ENCODE results near the gene CREB3. TPM values are rescaled to one million over a fixed set of nuclear protein-coding genes. Genes with fewer than 3 reads are reported as not detected.

The CREB3 gene
- total RNA-seq, 1 experiment from 2014 or later, result 34.8 TPM

GRCh38 chr9:35738186-35738585 is 5.7 kb downstream of the CREB3 start:
- ChIA-PET POLR2A (ENCODE audit: unreplicated experiment) (no interaction called here), CTCF (no interaction called here)
- Histone ChIP-seq H4K20me1 (ENCODE audit: low read length) (no peaks in the 10 kb centered on the region), H3K9ac (ENCODE audit: low read length) (no peak overlapping the region), H3K9me3 (ENCODE audit: low read length) (no peaks in the 10 kb centered on the region), H3K4me3 (ENCODE audit: low read length) (no peak overlapping the region), H3K4me2 (ENCODE audit: low read length) (no peak overlapping the region), H3F3A (ENCODE audit: low read length, unreplicated experiment) (no peaks in the 10 kb centered on the region), H3K27me3 (ENCODE audit: low read length) (no peaks in the 10 kb centered on the region), H3K9me2 (replicated peaks; ENCODE audit: low read length) (no peaks in the 10 kb centered on the region), H3K36me3 (ENCODE audit: low read depth, low read length) (peaks cover 56% of the 10 kb centered on the region), H3K4me1 (ENCODE audit: insufficient read depth, low read length) (peaks cover 12% of the 10 kb centered on the region), H2AFZ (ENCODE audit: low read length) (no peak overlapping the region), H3K27ac (ENCODE audit: low read length) (no peak overlapping the region), H3K79me2 (ENCODE audit: low read length) (peaks cover 15% of the 10 kb centered on the region)
- no TSS peak for BruUV-seq (replicated peaks)
- DNase-seq (no peak), ATAC-seq (no peak)
- intact Hi-C loops (cut with micrococcal nuclease), result no loop called here
- TF ChIP-seq EZH2phosphoT487 (IDR thresholded peaks at IDR 0.05; ENCODE audit: borderline replicate concordance, low read length) (no peak), EZH2 (IDR thresholded peaks at IDR 0.05; ENCODE audit: low read length, unreplicated experiment) (no peak), CTCF (conservative IDR thresholded peaks at IDR 0.05; ENCODE audit: low read depth, low read length) (no peak)

- ATAC-seq (no peak), DNase-seq (no peak)
- no peaks in the 10 kb centered on the region for H3K27me3 ChIP-seq (ENCODE audit: low read length)
- H3K4me1 ChIP-seq (ENCODE audit: insufficient read depth, low read length), result peaks cover 6% of the 10 kb centered on the region
- no peak overlapping the region for H3K27ac ChIP-seq (ENCODE audit: low read length)
- CTCF ChIA-PET, result no interaction called here
- H3K9me3 ChIP-seq (ENCODE audit: low read length), result no peaks in the 10 kb centered on the region
- POLR2A ChIA-PET (ENCODE audit: unreplicated experiment), result interaction anchor here (1.0 kb wide), 1 partner anchor 10 kb away, joined by 4 read pairs; the partner anchor contains the start of genes GBA2 and RGP1
- H3K9me2 ChIP-seq (replicated peaks; ENCODE audit: low read length), result no peaks in the 10 kb centered on the region
- no peak overlapping the region for H2AFZ ChIP-seq (ENCODE audit: low read length)
- TF ChIP-seq EZH2 (IDR thresholded peaks at IDR 0.05; ENCODE audit: low read length, unreplicated experiment) (no peak), EZH2phosphoT487 (IDR thresholded peaks at IDR 0.05; ENCODE audit: borderline replicate concordance, low read length) (no peak), CTCF (conservative IDR thresholded peaks at IDR 0.05; ENCODE audit: low read depth, low read length) (no peak)
- no peak overlapping the region for H3K4me2 ChIP-seq (ENCODE audit: low read length)
- peaks cover 63% of the 10 kb centered on the region for H3K36me3 ChIP-seq (ENCODE audit: low read depth, low read length)
- H4K20me1 ChIP-seq (ENCODE audit: low read length), result no peaks in the 10 kb centered on the region
- no peak overlapping the region for H3K9ac ChIP-seq (ENCODE audit: low read length)
- no TSS peak for BruUV-seq (replicated peaks)
- peaks cover 15% of the 10 kb centered on the region for H3K79me2 ChIP-seq (ENCODE audit: low read length)
- H3F3A ChIP-seq (ENCODE audit: low read length, unreplicated experiment), result no peaks in the 10 kb centered on the region
- no peak overlapping the region for H3K4me3 ChIP-seq (ENCODE audit: low read length)
- intact Hi-C loops (cut with micrococcal nuclease), result no loop called here
These were observed 6.5 kb downstream of the CREB3 start for GRCh38 chr9:35738924-35739323.

GRCh38 chr9:35740243-35740642 is 7.8 kb downstream of the CREB3 start:
- Histone ChIP-seq H3K36me3 (ENCODE audit: low read depth, low read length) (peaks cover 62% of the 10 kb centered on the region), H3K27me3 (ENCODE audit: low read length) (no peaks in the 10 kb centered on the region), H3K9ac (ENCODE audit: low read length) (no peak overlapping the region), H3K9me3 (ENCODE audit: low read length) (no peaks in the 10 kb centered on the region), H3K27ac (ENCODE audit: low read length) (no peak overlapping the region), H3F3A (ENCODE audit: low read length, unreplicated experiment) (no peaks in the 10 kb centered on the region), H3K4me3 (ENCODE audit: low read length) (no peak overlapping the region), H3K4me2 (ENCODE audit: low read length) (no peak overlapping the region), H4K20me1 (ENCODE audit: low read length) (0 out of 2 replicates have a peak, but pooled peaks cover 7% of the 10 kb centered on the region), H3K9me2 (replicated peaks; ENCODE audit: low read length) (no peaks in the 10 kb centered on the region), H3K4me1 (ENCODE audit: insufficient read depth, low read length) (no peaks in the 10 kb centered on the region), H2AFZ (ENCODE audit: low read length) (no peak overlapping the region), H3K79me2 (ENCODE audit: low read length) (peaks cover 20% of the 10 kb centered on the region)
- ChIA-PET CTCF (no interaction called here), POLR2A (ENCODE audit: unreplicated experiment) (interaction anchor here (0.6 to 0.7 kb wide), 2 partner anchors 13 to 16 kb away, joined by 3 to 4 read pairs; no protein-coding TSS in a partner anchor)
- ATAC-seq (no peak), DNase-seq (no peak)
- intact Hi-C loops (cut with micrococcal nuclease), result no loop called here
- no TSS peak for BruUV-seq (replicated peaks)
- no peak for TF ChIP-seq EZH2phosphoT487 (IDR thresholded peaks at IDR 0.05; ENCODE audit: borderline replicate concordance, low read length)
- no peak for TF ChIP-seq EZH2 (IDR thresholded peaks at IDR 0.05; ENCODE audit: low read length, unreplicated experiment)
- TF ChIP-seq CTCF (conservative IDR thresholded peaks at IDR 0.05; ENCODE audit: low read depth, low read length), result no peak
